DMS 273 (cell line): ENCODE results near the gene FAM120A.

Experiments used
- DNase-seq: peaks from one replicate; lab custom pipeline; 2025; ENCODE audit not compliant: unreplicated experiment; lab: John Stamatoyannopoulos, UW

Gene FAM120A

GRCh38 chr9:93613791-93614190 lies 162.3 kb downstream of the FAM120A start:
- no peak for DNase-seq

GRCh38 chr9:93614830-93615468 lies 163.5 kb downstream of the FAM120A start:
- DNase-seq, result no peak
